Endometrium (tissue), 2 donors: ENCODE results near the gene CASP3.
"Not testable (repeated sequence)": the region's sequence is repeated elsewhere in the genome, so short reads cannot be mapped to it uniquely, and the experiment has no call there.

Experiments used
- FAIRE-seq: peaks from 2 replicates; lab custom pipeline; 2012; peaks lifted over from hg19 to GRCh38; lab: Jason Lieb, UNC
- donor health status: control.
- donor health status: control.

Gene CASP3

GRCh38 chr4:184662236-184662635, 13.0 kb upstream of the CASP3 start:
- no peak for FAIRE-seq

GRCh38 chr4:184660978-184661377, 11.7 kb upstream of the CASP3 start:
- FAIRE-seq = no peak

GRCh38 chr4:184657820-184658219, 8.6 kb upstream of the CASP3 start:
- FAIRE-seq = not testable (repeated sequence)

GRCh38 chr4:184657144-184657543, 7.9 kb upstream of the CASP3 start:
- no peak for FAIRE-seq

GRCh38 chr4:184655889-184656869, 6.9 kb upstream of the CASP3 start:
- no peak for FAIRE-seq

- no peak for FAIRE-seq
Measured at GRCh38 chr4:184653650-184654049, 4.4 kb upstream of the CASP3 start.

GRCh38 chr4:184652681-184653080, 3.4 kb upstream of the CASP3 start:
- FAIRE-seq = not testable (repeated sequence)

- no peak for FAIRE-seq
Measured at GRCh38 chr4:184651899-184652298, 2.7 kb upstream of the CASP3 start.

- no peak for FAIRE-seq
Measured at GRCh38 chr4:184649971-184650855, 966 bp upstream of the CASP3 start.

- FAIRE-seq = no peak
Measured at GRCh38 chr4:184648313-184649025, 778 bp downstream of the CASP3 start.

GRCh38 chr4:184648054-184648312, 1.3 kb downstream of the CASP3 start:
- no peak for FAIRE-seq

GRCh38 chr4:184647266-184648053, 1.8 kb downstream of the CASP3 start:
- no peak for FAIRE-seq

- FAIRE-seq = no peak
Measured at GRCh38 chr4:184645904-184646610, 3.2 kb downstream of the CASP3 start.

GRCh38 chr4:184644553-184645307, 4.5 kb downstream of the CASP3 start:
- no peak for FAIRE-seq

- no peak for FAIRE-seq
Measured at GRCh38 chr4:184643731-184644130, 5.5 kb downstream of the CASP3 start.

GRCh38 chr4:184641451-184641850, 7.8 kb downstream of the CASP3 start:
- no peak for FAIRE-seq

- FAIRE-seq = no peak
Measured at GRCh38 chr4:184641022-184641421, 8.2 kb downstream of the CASP3 start.

GRCh38 chr4:184636897-184637296, 12.3 kb downstream of the CASP3 start:
- no peak for FAIRE-seq

- no peak for FAIRE-seq
Measured at GRCh38 chr4:184636144-184636543, 13.1 kb downstream of the CASP3 start.

- no peak for FAIRE-seq
Measured at GRCh38 chr4:184635381-184635780, 13.9 kb downstream of the CASP3 start.
